Skin epidermis (tissue), 12 donors: ENCODE measurements around the gene NARF.

Experiments used
- H3K27ac ChIP-seq, 21 experiments: fragments of 200-600 bp; sonication (generic) in 11 of 21; one replicate each; pipeline ENCODE4 v1.5.0; 2020; ENCODE audit warnings: mild to moderate bottlenecking in 3 of 21, inconsistent platforms in 2 of 21, moderate library complexity in 2 of 21
- H3K4me3 ChIP-seq, 7 experiments: fragments of 200-600 bp; sonication (generic) in 2 of 7; one replicate each; pipeline ENCODE4 v1.5.0; 2020; ENCODE audit warnings: inconsistent platforms in 2 of 7, mild to moderate bottlenecking in 2 of 7, moderate library complexity in 1 of 7

Gene NARF

GRCh38 chr17:82429824-82430223, 28.7 kb upstream of the NARF start:
- H3K4me3 ChIP-seq = no peak overlapping the region

GRCh38 chr17:82432017-82432416, 26.5 kb upstream of the NARF start:
- no peak overlapping the region for H3K27ac ChIP-seq

More at GRCh38 chr17:82429824-82430223, 28.7 kb upstream of the NARF start:
- H3K27ac ChIP-seq = peak overlapping the region in 1 of 21 experiments; percentile 51

GRCh38 chr17:82433560-82434215, 24.9 kb upstream of the NARF start:
- Histone ChIP-seq H3K27ac (no peak overlapping the region), H3K4me3 (no peak overlapping the region)

More at GRCh38 chr17:82432017-82432416, 26.5 kb upstream of the NARF start:
- H3K4me3 ChIP-seq = no peak overlapping the region

GRCh38 chr17:82434216-82434565, 24.4 kb upstream of the NARF start:
- Histone ChIP-seq H3K27ac (peak overlapping the region in 1 of 21 experiments; percentile 1), H3K4me3 (no peak overlapping the region)

GRCh38 chr17:82435103-82435502, 23.4 kb upstream of the NARF start:
- H3K27ac ChIP-seq = no peak overlapping the region
- no peak overlapping the region for H3K4me3 ChIP-seq

GRCh38 chr17:82435601-82436583, 22.6 kb upstream of the NARF start:
- Histone ChIP-seq H3K27ac (no peak overlapping the region), H3K4me3 (no peak overlapping the region)

GRCh38 chr17:82436601-82437324, 21.8 kb upstream of the NARF start:
- Histone ChIP-seq H3K27ac (no peak overlapping the region), H3K4me3 (no peak overlapping the region)

GRCh38 chr17:82437325-82437668, 21.2 kb upstream of the NARF start:
- H3K27ac ChIP-seq = no peak overlapping the region
- H3K4me3 ChIP-seq = no peak overlapping the region

GRCh38 chr17:82438401-82439193, 19.9 kb upstream of the NARF start:
- no peak overlapping the region for H3K27ac ChIP-seq

GRCh38 chr17:82439194-82439828, 19.2 kb upstream of the NARF start:
- Histone ChIP-seq H3K4me3 (no peak overlapping the region), H3K27ac (peak overlapping the region in 1 of 21 experiments; percentile 52)

More at GRCh38 chr17:82438401-82439193, 19.9 kb upstream of the NARF start:
- H3K4me3 ChIP-seq = no peak overlapping the region

- Histone ChIP-seq H3K4me3 (no peak overlapping the region), H3K27ac (peak overlapping the region in 7 of 21 experiments; percentile 1 to 57 (median 29))
These were observed 18.6 kb upstream of the NARF start for GRCh38 chr17:82439829-82440365.

GRCh38 chr17:82440469-82440981, 18.0 kb upstream of the NARF start:
- Histone ChIP-seq H3K4me3 (no peak overlapping the region), H3K27ac (peak overlapping the region in 13 of 21 experiments; percentile 1 to 57 (median 29))

- Histone ChIP-seq H3K4me3 (no peak overlapping the region), H3K27ac (peak overlapping the region in 13 of 21 experiments; percentile 1 to 57 (median 29))
These were observed 17.4 kb upstream of the NARF start for GRCh38 chr17:82440991-82441627.

GRCh38 chr17:82441691-82442487, 16.7 kb upstream of the NARF start:
- H3K27ac ChIP-seq = no peak overlapping the region
- H3K4me3 ChIP-seq = no peak overlapping the region

GRCh38 chr17:82442643-82443464, 15.7 kb upstream of the NARF start:
- Histone ChIP-seq H3K4me3 (no peak overlapping the region), H3K27ac (no peak overlapping the region)
